K562 (cell line): Measurements from ENCODE around the gene RNF217. TPM values are rescaled to one million over a fixed set of nuclear protein-coding genes. Genes with fewer than 3 reads are reported as not detected.

Experiments used
- ATAC-seq: fragments of 200-7000 bp; cut with Tn5 transposase; 3 replicates; pipeline ENCODE4 v1.9.1; 2020; ENCODE audit warnings: moderate library complexity
- BruUV-seq: library from RNA; stranded (reverse); fragments of 400-500 nt; replicated peaks from 2 replicates; lab custom pipeline; 2021; lab: Mats Ljungman, UMichigan
- CTCF ChIA-PET: fragments of 300-600 bp; formaldehyde crosslinking; extraction: SDS; loops from one replicate; lab custom pipeline; 2021; ENCODE audit warnings: low intra/inter-chr PET ratio; lab: Yijun Ruan, JAX
- POLR2A ChIA-PET: fragments of 300-600, 350-650 bp; sonication (Branson Sonifier 250); formaldehyde crosslinking; extraction: SDS; loops from one replicate; lab custom pipeline; 2021; ENCODE audit warnings: antibody characterized with exemption, inconsistent platforms; lab: Yijun Ruan, JAX
- DNase-seq, 4 experiments: peaks; one replicate each; pipeline versions ENCODE4 v3.0.0 to v3.0.0-alpha.2; 2011 to 2018; ENCODE audit warnings: low spot score in 3 of 4, mixed read lengths in 3 of 4; ENCODE audit errors: extremely low read depth in 1 of 4
- FAIRE-seq: peaks from 2 replicates; lab custom pipeline; 2011; peaks lifted over from hg19 to GRCh38; lab: Jason Lieb, UNC
- H2AFZ ChIP-seq: 2 replicates; pipeline ENCODE4 v1.6.0; 2011; ENCODE audit warnings: low read depth, low read length, control low read depth, inconsistent platforms
- H3K27ac ChIP-seq: fragments of 200-600 bp; 3 replicates; pipeline ENCODE4 v1.8.0; 2011; ENCODE audit warnings: low read depth, mild to moderate bottlenecking, control low read depth, inconsistent platforms, low read length, moderate library complexity, mixed read lengths; ENCODE audit errors: extremely low read depth
- H3K27me3 ChIP-seq, 2 experiments: fragments of 300-600 bp in 1 of 2; 2 replicates in 1 of 2; 3 replicates in 1 of 2; pipeline versions ENCODE4 v1.6.0 to v1.8.0; 2011; ENCODE audit warnings: inconsistent platforms in 2 of 2, low read length in 2 of 2, mild to moderate bottlenecking in 1 of 2, mixed read lengths in 1 of 2, moderate library complexity in 1 of 2; ENCODE audit not compliant: control insufficient read depth in 2 of 2, insufficient read depth in 2 of 2
- H3K36me3 ChIP-seq: fragments of 300-600 bp; 3 replicates; pipeline ENCODE4 v1.8.0; 2011; ENCODE audit warnings: mild to moderate bottlenecking, low read length, inconsistent platforms; ENCODE audit not compliant: control insufficient read depth, insufficient read depth
- H3K4me1 ChIP-seq, 2 experiments: fragments of 200-600 bp in 1 of 2; replicated peaks in 1 of 2; 2 replicates in 1 of 2; 3 replicates in 1 of 2; pipeline versions ENCODE4 v1.5.1 to v1.8.0; 2011; ENCODE audit warnings: inconsistent platforms in 2 of 2, low read length in 2 of 2, mild to moderate bottlenecking in 1 of 2, mixed read lengths in 1 of 2, moderate library complexity in 1 of 2; ENCODE audit not compliant: control insufficient read depth in 2 of 2, insufficient read depth in 2 of 2
- H3K4me2 ChIP-seq: 2 replicates; pipeline ENCODE4 v1.6.1; 2011; ENCODE audit warnings: low read length, control low read depth, inconsistent platforms, mixed read lengths; ENCODE audit not compliant: insufficient read depth
- H3K4me3 ChIP-seq: fragments of 200-600 bp; sonication (generic), shearing (Covaris generic); 2 replicates; pipeline ENCODE4 v1.5.1; 2016; ENCODE audit warnings: control low read depth, inconsistent platforms
- H3K79me2 ChIP-seq: fragments of 200-600 bp; 3 replicates; pipeline ENCODE4 v1.8.0; 2011; ENCODE audit warnings: low read length, inconsistent platforms; ENCODE audit not compliant: control insufficient read depth, insufficient read depth
- H3K9ac ChIP-seq, 2 experiments: 2 replicates each; pipeline versions ENCODE4 v1.6.0 to v1.6.1; 2011; ENCODE audit warnings: low read depth in 2 of 2, low read length in 2 of 2, control low read depth in 1 of 2, inconsistent platforms in 1 of 2, mild to moderate bottlenecking in 1 of 2, mixed read lengths in 1 of 2; ENCODE audit not compliant: insufficient read depth in 1 of 2
- H3K9me1 ChIP-seq: one replicate; pipeline ENCODE4 v1.6.0; 2011; ENCODE audit warnings: inconsistent platforms, mild to moderate bottlenecking, low read length, moderate library complexity; ENCODE audit not compliant: control insufficient read depth, insufficient read depth
- H3K9me3 ChIP-seq: replicated peaks from 2 replicates; pipeline ENCODE4 v1.5.1; 2011; ENCODE audit warnings: low read depth, low read length, inconsistent platforms; ENCODE audit not compliant: control insufficient read depth, insufficient read depth
- H4K20me1 ChIP-seq: replicated peaks from 2 replicates; pipeline ENCODE4 v1.6.1; 2011; ENCODE audit warnings: low read length, inconsistent platforms, mixed read lengths; ENCODE audit not compliant: control insufficient read depth, insufficient read depth
- ARHGAP35 ChIP-seq: fragments of 450-650 bp; IDR thresholded peaks from 2 replicates; pipeline ENCODE4 v1.6.1; 2018; ENCODE audit not compliant: partially characterized antibody
- C11orf30 ChIP-seq: fragments of 450-650 bp; IDR thresholded peaks from 2 replicates; pipeline ENCODE4 v1.6.1; 2016; ENCODE audit warnings: low read depth, mild to moderate bottlenecking
- CREB1 ChIP-seq, 2 experiments: sonication (generic) in 1 of 2; formaldehyde crosslinking in 1 of 2; IDR thresholded peaks; 2 replicates each; pipeline versions ENCODE4 v1.6.1 to v1.8.0; 2012 to 2022; ENCODE audit warnings: inconsistent platforms in 1 of 2, mild to moderate bottlenecking in 1 of 2, missing genetic modification reagents in 1 of 2, moderate library complexity in 1 of 2
- GABPA ChIP-seq: fragments of 200-800 bp; sonication (Bioruptor generic); conservative IDR thresholded peaks from 2 replicates; pipeline ENCODE4 v1.6.1; 2016; ENCODE audit warnings: low read depth, missing genetic modification characterization, missing compliant biosample characterization
- KAT2B ChIP-seq: IDR thresholded peaks from one replicate; pipeline ENCODE4 v1.6.1; 2012; ENCODE audit warnings: low read depth, mild to moderate bottlenecking, control low read depth, inconsistent platforms, low read length, moderate library complexity
- MEF2A ChIP-seq: IDR thresholded peaks from 2 replicates; pipeline ENCODE4 v1.6.1; 2011; ENCODE audit warnings: low read depth, mild to moderate bottlenecking, low read length, moderate library complexity; ENCODE audit not compliant: control insufficient read depth
- MXD1 ChIP-seq: fragments of 250-450 bp; sonication (Bioruptor Pico); IDR thresholded peaks from 2 replicates; pipeline ENCODE4 v1.8.0; 2021; ENCODE audit warnings: borderline replicate concordance, mild to moderate bottlenecking, moderate library complexity; ENCODE audit not compliant: poor library complexity, severe bottlenecking
- NELFE ChIP-seq: IDR thresholded peaks from 2 replicates; pipeline ENCODE4 v1.6.1; 2011; ENCODE audit warnings: mild to moderate bottlenecking; ENCODE audit not compliant: insufficient read depth, insufficient read length
- NFRKB ChIP-seq: fragments of 450-650 bp; IDR thresholded peaks from 2 replicates; pipeline ENCODE4 v1.6.1; 2016; ENCODE audit warnings: low read depth
- PHTF2 ChIP-seq: fragments of 250-450 bp; sonication (Bioruptor Pico); IDR thresholded peaks from 2 replicates; pipeline ENCODE4 v1.5.0; 2021; ENCODE audit warnings: mild to moderate bottlenecking
- RBM17 ChIP-seq: fragments of 200-400 bp; formaldehyde crosslinking; IDR thresholded peaks from 2 replicates; pipeline ENCODE4 v1.6.1; 2017; ENCODE audit warnings: low read depth, mild to moderate bottlenecking, low read length, borderline replicate concordance
- YBX1 ChIP-seq: fragments of 450-650 bp; IDR thresholded peaks from 2 replicates; pipeline ENCODE4 v1.7.1; 2016; ENCODE audit warnings: mild to moderate bottlenecking
- ZEB2 ChIP-seq: fragments of 450-650 bp; IDR thresholded peaks from 2 replicates; pipeline ENCODE4 v1.6.1; 2016
- ZFX ChIP-seq: sonication (generic); formaldehyde crosslinking; IDR thresholded peaks from 2 replicates; pipeline ENCODE4 v1.8.0; 2022; ENCODE audit warnings: mild to moderate bottlenecking, missing genetic modification reagents, moderate library complexity
- ZNF274 ChIP-seq: IDR thresholded peaks from 2 replicates; pipeline ENCODE4 v1.6.1; 2011; ENCODE audit warnings: low read depth, mild to moderate bottlenecking, low read length, moderate library complexity, borderline replicate concordance
- ZNF347 ChIP-seq: fragments of 450-650 bp; formaldehyde crosslinking; IDR thresholded peaks from 2 replicates; pipeline ENCODE4 v1.4.0; 2020; ENCODE audit warnings: low read depth, mild to moderate bottlenecking, moderate library complexity
- ZNF431 ChIP-seq: sonication (generic); formaldehyde crosslinking; IDR thresholded peaks from 2 replicates; pipeline ENCODE4 v1.8.0; 2022; ENCODE audit warnings: mild to moderate bottlenecking, missing genetic modification reagents
- WGBS: fragments of 100-300 bp; shearing (Covaris generic); methylation state at CpG from one replicate; pipeline ENCODE4 v1.1.6; 2016; ENCODE audit warnings: low coverage, mixed read lengths; ENCODE audit not compliant: insufficient coverage; ENCODE audit errors: missing lambda C conversion rate; 5-methylcytosine and 5-hydroxymethylcytosine counted together
- in situ Hi-C: fragments of 300-500 bp; cut with MboI; formaldehyde crosslinking; loops from 4 replicates; pipeline ENCODE4 v1.15.0; 2018; ENCODE audit warnings: inconsistent platforms, mixed read lengths
- intact Hi-C: fragments of 100-400 bp; cut with micrococcal nuclease; formaldehyde crosslinking; loops from 2 replicates; pipeline ENCODE4 v1.14.2; 2022
- polyA plus RNA-seq, 8 experiments: library from polyadenylated mRNA; depleted of rRNA in 4 of 8; stranded (reverse) in 5 of 8; unstranded in 3 of 8; fragments of >200 nt; fragmentation: Nextera tagmentation in 2 of 8; fragmentation: Illumina TruSeq in 1 of 8; extraction: Ambion mirVana in 2 of 8; extraction: Trizol in 1 of 8; gene quantifications; 2 replicates each; pipeline versions ENCODE4 v1.2.1 to v1.2.3, GENCODE V29; 2011 to 2014; ENCODE audit warnings: inconsistent platforms in 1 of 8, missing spikeins in 1 of 8
- total RNA-seq, 7 experiments: library from RNA; depleted of rRNA in 6 of 7; stranded (reverse); fragments of >200 nt in 6 of 7; fragmentation: Illumina TruSeq in 2 of 7; extraction: Trizol in 2 of 7; gene quantifications; 2 replicates each; pipeline versions ENCODE4 v1.2.1 to v1.2.3, GENCODE V29; 2011 to 2021; ENCODE audit warnings: low replicate concordance in 1 of 7
- TF ChIP-seq, protein P1 (sequence below): sonication (generic); formaldehyde crosslinking; IDR thresholded peaks from 2 replicates; pipeline ENCODE4 v1.9.0; 2022; ENCODE audit warnings: mild to moderate bottlenecking, missing genetic modification reagents
- TF ChIP-seq, protein P2 (sequence below): fragments of 450-650 bp; formaldehyde crosslinking; IDR thresholded peaks from 2 replicates; pipeline ENCODE4 v1.4.0; 2022; ENCODE audit warnings: missing genetic modification characterization
- TF ChIP-seq, protein P3 (sequence below): sonication (generic); formaldehyde crosslinking; IDR thresholded peaks from 2 replicates; pipeline ENCODE4 v1.5.0; 2020; ENCODE audit warnings: missing genetic modification reagents

The RNF217 gene
- total and polyA plus RNA-seq, 9 of the 15 experiments (the other 6 are each of a cell fraction or from before 2014, with no cell fraction given) = 2.9 to 25.6 (median 12.0) TPM

- TF ChIP-seq NFRKB (no peak), ZNF274 (no peak), ZFX (CRISPR knock-in tag) (no peak), ARHGAP35 (no peak), CREB1 (IDR thresholded peaks at IDR 0.05) (no peak), CREB1 (CRISPR knock-in tag; IDR thresholded peaks at IDR 0.05) (no peak)
- TF ChIP-seq, protein P1, sequence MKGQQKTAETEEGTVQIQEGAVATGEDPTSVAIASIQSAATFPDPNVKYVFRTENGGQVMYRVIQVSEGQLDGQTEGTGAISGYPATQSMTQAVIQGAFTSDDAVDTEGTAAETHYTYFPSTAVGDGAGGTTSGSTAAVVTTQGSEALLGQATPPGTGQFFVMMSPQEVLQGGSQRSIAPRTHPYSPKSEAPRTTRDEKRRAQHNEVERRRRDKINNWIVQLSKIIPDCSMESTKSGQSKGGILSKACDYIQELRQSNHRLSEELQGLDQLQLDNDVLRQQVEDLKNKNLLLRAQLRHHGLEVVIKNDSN (CRISPR knock-in tag) = no peak
- TF ChIP-seq, protein P2, sequence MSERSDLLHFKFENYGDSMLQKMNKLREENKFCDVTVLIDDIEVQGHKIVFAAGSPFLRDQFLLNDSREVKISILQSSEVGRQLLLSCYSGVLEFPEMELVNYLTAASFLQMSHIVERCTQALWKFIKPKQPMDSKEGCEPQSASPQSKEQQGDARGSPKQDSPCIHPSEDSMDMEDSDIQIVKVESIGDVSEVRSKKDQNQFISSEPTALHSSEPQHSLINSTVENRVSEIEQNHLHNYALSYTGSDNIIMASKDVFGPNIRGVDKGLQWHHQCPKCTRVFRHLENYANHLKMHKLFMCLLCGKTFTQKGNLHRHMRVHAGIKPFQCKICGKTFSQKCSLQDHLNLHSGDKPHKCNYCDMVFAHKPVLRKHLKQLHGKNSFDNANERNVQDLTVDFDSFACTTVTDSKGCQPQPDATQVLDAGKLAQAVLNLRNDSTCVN (CRISPR knock-in tag) = no peak
Measured at GRCh38 chr6:124928851-124929250, 33.4 kb upstream of the RNF217 start (continued).

DNA sequence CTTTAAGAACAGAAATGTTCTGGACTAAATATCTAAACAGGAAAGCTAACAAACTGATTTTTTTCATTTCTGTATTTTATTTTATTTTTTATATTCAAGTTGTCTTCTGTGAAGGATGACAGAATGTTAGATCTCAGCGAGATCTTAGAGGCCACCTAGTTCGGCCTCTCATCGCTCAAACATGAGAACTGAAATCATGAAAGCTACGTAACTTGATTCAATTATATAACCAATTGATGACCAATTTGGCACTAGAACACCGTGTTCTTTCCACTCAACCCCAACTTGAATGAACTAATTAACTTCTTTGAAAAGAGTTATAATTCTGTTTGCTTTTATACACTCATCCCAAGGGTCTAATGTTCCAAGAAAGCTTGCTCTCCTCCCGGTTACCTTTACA, 24.6 kb upstream of the RNF217 start:
- Histone ChIP-seq H2AFZ (no peak overlapping the region), H3K4me3 (no peak overlapping the region), H3K9me1 (no peaks in the 10 kb centered on the region), H3K9ac (no peak overlapping the region), H3K4me2 (no peak overlapping the region), H3K27me3 (no peaks in the 10 kb centered on the region), H3K36me3 (no peaks in the 10 kb centered on the region), H3K79me2 (no peaks in the 10 kb centered on the region), H3K9me3 (no peaks in the 10 kb centered on the region), H4K20me1 (no peaks in the 10 kb centered on the region), H3K27ac (no peak overlapping the region), H3K4me1 (no peaks in the 10 kb centered on the region)
- ChIA-PET POLR2A (no interaction called here), CTCF (no interaction called here)
- 53% methylated on average over 6 of the region's 6 CpGs for WGBS
- no peak for DNase-seq
- BruUV-seq = no TSS peak
- in situ Hi-C loops (no loop called here), intact Hi-C loops (no loop called here)
- no peak for ATAC-seq
- FAIRE-seq = no peak
- TF ChIP-seq GABPA (tag) (no peak), YBX1 (no peak), ZEB2 (no peak), ZNF431 (CRISPR knock-in tag) (no peak), RBM17 (no peak), NFRKB (no peak), MXD1 (CRISPR knock-in tag) (no peak), ZNF347 (no peak), MEF2A (no peak), NELFE (no peak), C11orf30 (no peak), KAT2B (no peak), PHTF2 (CRISPR knock-in tag) (no peak)
- TF ChIP-seq, protein P3, sequence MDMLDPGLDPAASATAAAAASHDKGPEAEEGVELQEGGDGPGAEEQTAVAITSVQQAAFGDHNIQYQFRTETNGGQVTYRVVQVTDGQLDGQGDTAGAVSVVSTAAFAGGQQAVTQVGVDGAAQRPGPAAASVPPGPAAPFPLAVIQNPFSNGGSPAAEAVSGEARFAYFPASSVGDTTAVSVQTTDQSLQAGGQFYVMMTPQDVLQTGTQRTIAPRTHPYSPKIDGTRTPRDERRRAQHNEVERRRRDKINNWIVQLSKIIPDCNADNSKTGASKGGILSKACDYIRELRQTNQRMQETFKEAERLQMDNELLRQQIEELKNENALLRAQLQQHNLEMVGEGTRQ (CRISPR knock-in tag) = no peak
